Measurements from ENCODE around the gene TBC1D4.

The TBC1D4 gene

GRCh38 chr13:75482070-75482819 lies at the start of gene TBC1D4:
Gene TBC1D4 (minus strand): TSS chr13:75482169. CDS start chr13:75481767, 402 bp downstream.
- POLR2A ChIA-PET: interaction anchor here (0.8 to 2.2 kb wide), 17 partner anchors 10 to 133 kb away, joined by 3 to 15 read pairs (median 5); partner anchors contain the start of genes COMMD6 and UCHL3
- TF ChIP-seq L3MBTL2 (conservative IDR thresholded peaks at IDR 0.05): peak; percentile 65
- no peak for TF ChIP-seq BHLHE40 (IDR thresholded peaks at IDR 0.05; ENCODE audit: borderline replicate concordance)
- peak; percentile 93 for TF ChIP-seq ZNF384 (IDR thresholded peaks at IDR 0.05)
- peak; percentile 94 for DNase-seq (ENCODE audit: extremely low spot score)
- CTCF ChIA-PET: interaction anchor here (0.5 to 2.2 kb wide), 41 partner anchors 8 to 203 kb away, joined by 3 to 34 read pairs (median 4); partner anchors contain the start of genes COMMD6 and UCHL3

GRCh38 chr13:75530549-75530961 lies 48.6 kb upstream of the TBC1D4 start:
- ChIA-PET CTCF (interaction anchor here (1.0 kb wide), 1 partner anchor 48 kb away, joined by 3 read pairs; the partner anchor contains the start of gene TBC1D4), POLR2A (interaction anchor here (1.0 kb wide), 1 partner anchor 11 kb away, joined by 3 read pairs; no protein-coding TSS in a partner anchor)
- no peak for DNase-seq (ENCODE audit: extremely low spot score)
- no peak for TF ChIP-seq LEF1 (IDR thresholded peaks at IDR 0.05; ENCODE audit: borderline replicate concordance)
- TF ChIP-seq PKNOX1 (IDR thresholded peaks at IDR 0.05): no peak
- no peak for TF ChIP-seq TARDBP (IDR thresholded peaks at IDR 0.05)
- TF ChIP-seq ELF4 (IDR thresholded peaks at IDR 0.05): no peak
- no peak for TF ChIP-seq SUZ12 (IDR thresholded peaks at IDR 0.05)
- no peak for TF ChIP-seq ZNF384 (IDR thresholded peaks at IDR 0.05)

- no peak for TF ChIP-seq FOXM1 (IDR thresholded peaks at IDR 0.05; ENCODE audit: borderline replicate concordance)
- TF ChIP-seq ARNT (IDR thresholded peaks at IDR 0.05): no peak
- TF ChIP-seq ELF4 (IDR thresholded peaks at IDR 0.05): no peak
- no peak for TF ChIP-seq PKNOX1 (IDR thresholded peaks at IDR 0.05)
- no peak for TF ChIP-seq SP1 (IDR thresholded peaks at IDR 0.05)
- TF ChIP-seq ZNF384 (IDR thresholded peaks at IDR 0.05): no peak
- no peak for TF ChIP-seq LEF1 (IDR thresholded peaks at IDR 0.05; ENCODE audit: borderline replicate concordance)
- POLR2A ChIA-PET: no interaction called here
- CTCF ChIA-PET: no interaction called here
- no peak for DNase-seq (ENCODE audit: extremely low spot score)
Measured at GRCh38 chr13:75521956-75522355, 40.0 kb upstream of the TBC1D4 start.

- TF ChIP-seq BHLHE40 (IDR thresholded peaks at IDR 0.05; ENCODE audit: borderline replicate concordance) (no peak), L3MBTL2 (conservative IDR thresholded peaks at IDR 0.05) (no peak), CTBP1 (IDR thresholded peaks at IDR 0.05; ENCODE audit: borderline replicate concordance) (no peak), SUZ12 (IDR thresholded peaks at IDR 0.05) (no peak), ZNF384 (IDR thresholded peaks at IDR 0.05) (no peak), ELF4 (IDR thresholded peaks at IDR 0.05) (no peak), HDGF (IDR thresholded peaks at IDR 0.05; ENCODE audit: borderline replicate concordance) (no peak), TARDBP (IDR thresholded peaks at IDR 0.05) (no peak), PKNOX1 (IDR thresholded peaks at IDR 0.05) (no peak), LEF1 (IDR thresholded peaks at IDR 0.05; ENCODE audit: borderline replicate concordance) (no peak), SP1 (IDR thresholded peaks at IDR 0.05) (no peak), NFRKB (IDR thresholded peaks at IDR 0.05) (no peak), FOXA1 (IDR thresholded peaks at IDR 0.05) (no peak), FOXM1 (IDR thresholded peaks at IDR 0.05; ENCODE audit: borderline replicate concordance) (no peak), FOXK2 (IDR thresholded peaks at IDR 0.05) (no peak), ARNT (IDR thresholded peaks at IDR 0.05) (no peak)
- POLR2A ChIA-PET: no interaction called here
- DNase-seq (ENCODE audit: extremely low spot score): no peak
- CTCF ChIA-PET: no interaction called here
Measured at GRCh38 chr13:75518439-75519088, 36.6 kb upstream of the TBC1D4 start.

- POLR2A ChIA-PET: no interaction called here
- TF ChIP-seq SP1 (IDR thresholded peaks at IDR 0.05) (no peak), FOXA1 (IDR thresholded peaks at IDR 0.05) (no peak), SUZ12 (IDR thresholded peaks at IDR 0.05) (no peak), ELF4 (IDR thresholded peaks at IDR 0.05) (no peak), TARDBP (IDR thresholded peaks at IDR 0.05) (no peak), L3MBTL2 (conservative IDR thresholded peaks at IDR 0.05) (no peak), HDGF (IDR thresholded peaks at IDR 0.05; ENCODE audit: borderline replicate concordance) (no peak), NFRKB (IDR thresholded peaks at IDR 0.05) (no peak), ARNT (IDR thresholded peaks at IDR 0.05) (no peak), BHLHE40 (IDR thresholded peaks at IDR 0.05; ENCODE audit: borderline replicate concordance) (no peak), LEF1 (IDR thresholded peaks at IDR 0.05; ENCODE audit: borderline replicate concordance) (no peak), PKNOX1 (IDR thresholded peaks at IDR 0.05) (no peak), ZNF384 (IDR thresholded peaks at IDR 0.05) (no peak), CTBP1 (IDR thresholded peaks at IDR 0.05; ENCODE audit: borderline replicate concordance) (no peak)
Measured at GRCh38 chr13:75514080-75514995, 32.4 kb upstream of the TBC1D4 start.

More at GRCh38 chr13:75514080-75514995, 32.4 kb upstream of the TBC1D4 start:
- CTCF ChIA-PET: interaction anchor here (0.7 to 1.6 kb wide), 2 partner anchors 9 to 51 kb away, joined by 3 read pairs; no protein-coding TSS in a partner anchor
- no peak for DNase-seq (ENCODE audit: extremely low spot score)

All from HEK293T (cell line).